Measurements from ENCODE around the gene PPM1L. TPM values are rescaled to one million over a fixed set of nuclear protein-coding genes. Genes with fewer than 3 reads are reported as not detected.

PPM1L gene
- total RNA-seq, 1 experiment from 2014 or later = 7.3 TPM

DNA sequence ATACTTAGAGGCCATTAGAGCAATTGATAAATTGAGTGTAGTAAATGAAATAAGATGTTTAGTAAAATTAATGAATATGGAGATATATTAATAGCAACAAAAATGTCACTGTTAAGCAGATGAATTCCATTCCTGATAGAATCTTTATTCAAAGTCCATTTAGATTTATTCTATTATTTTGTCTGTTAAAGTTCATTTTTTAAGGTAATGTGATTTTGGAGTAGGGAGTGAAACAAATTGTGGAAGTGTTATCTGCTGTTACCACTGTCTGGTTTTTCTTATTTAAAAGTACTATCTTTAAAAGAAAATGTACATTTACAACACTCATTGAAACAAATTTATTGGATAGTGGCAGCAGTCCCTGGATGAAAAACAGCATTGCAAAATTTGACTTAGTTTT lies 70.4 kb downstream of the PPM1L start:
- no peak overlapping the region for H3K27ac Mint-ChIP-seq
- H3K79me1 ChIP-seq (ENCODE audit: insufficient read depth, low read depth, low read length, poor library complexity, severe bottlenecking) = no peaks in the 10 kb centered on the region
- H3K36me3 Mint-ChIP-seq (ENCODE audit: insufficient read depth in 1 of 3, low read depth in 3 of 3) = no peaks in the 10 kb centered on the region
- no peaks in the 10 kb centered on the region for H3K27me3 Mint-ChIP-seq (ENCODE audit: low read depth)
- H3K4me1 ChIP-seq (ENCODE audit: insufficient read depth, low read length) = no peaks in the 10 kb centered on the region; the same call in 1 of the 2 replicates
- H3K14ac ChIP-seq (ENCODE audit: insufficient read depth, low read length) = no peak overlapping the region
- H4K5ac ChIP-seq (ENCODE audit: insufficient read length, low read depth, low read length) = no peak overlapping the region
- H2BK5ac ChIP-seq (ENCODE audit: insufficient read length, low read length) = no peak overlapping the region
- no peak overlapping the region for H4K8ac ChIP-seq (replicated peaks; ENCODE audit: insufficient read length, low read depth, low read length)
- no peak overlapping the region for H4K91ac ChIP-seq (ENCODE audit: insufficient read length, low read depth, low read length)
- H3K27ac ChIP-seq (ENCODE audit: insufficient read length, low read depth, low read length) = no peak overlapping the region
- no peaks in the 10 kb centered on the region for H3K27me3 ChIP-seq (ENCODE audit: insufficient read depth, low read length)
- H2AFZ ChIP-seq (ENCODE audit: low read length) = no peak overlapping the region
- H4K20me1 ChIP-seq (ENCODE audit: control insufficient read depth, insufficient read depth, insufficient read length) = no peaks in the 10 kb centered on the region
- no peaks in the 10 kb centered on the region for H3K79me2 ChIP-seq (ENCODE audit: insufficient read depth, low read length)
- H3K4me1 Mint-ChIP-seq = peaks cover 6 to 27% of the 10 kb centered on the region in 2 experiments
- DNase-seq = no peak
- no peak overlapping the region for H3T11ph ChIP-seq (ENCODE audit: low read length)
- H2BK12ac ChIP-seq (ENCODE audit: insufficient read length, low read depth, low read length) = no peak overlapping the region
- no peaks in the 10 kb centered on the region for H3K9me3 ChIP-seq (ENCODE audit: control insufficient read depth, low read depth, low read length)
- H2AK5ac ChIP-seq (ENCODE audit: insufficient read length, low read length) = no peak overlapping the region
- no peak overlapping the region for H2BK120ac ChIP-seq (ENCODE audit: low read depth, low read length, poor library complexity, severe bottlenecking)
- H2BK20ac ChIP-seq (ENCODE audit: low read depth, low read length, poor library complexity, severe bottlenecking) = no peak overlapping the region
- no peak overlapping the region for H3K4me3 Mint-ChIP-seq
- no peak overlapping the region for H3K4me2 ChIP-seq (ENCODE audit: insufficient read depth, insufficient read length, low read length)
- no peak overlapping the region for H3K4ac ChIP-seq (ENCODE audit: low read depth, low read length)
- H3K9me3 Mint-ChIP-seq = no peaks in the 10 kb centered on the region
- no peak overlapping the region for H3K56ac ChIP-seq (ENCODE audit: insufficient read length, low read depth, low read length)
- TF ChIP-seq, protein P1, sequence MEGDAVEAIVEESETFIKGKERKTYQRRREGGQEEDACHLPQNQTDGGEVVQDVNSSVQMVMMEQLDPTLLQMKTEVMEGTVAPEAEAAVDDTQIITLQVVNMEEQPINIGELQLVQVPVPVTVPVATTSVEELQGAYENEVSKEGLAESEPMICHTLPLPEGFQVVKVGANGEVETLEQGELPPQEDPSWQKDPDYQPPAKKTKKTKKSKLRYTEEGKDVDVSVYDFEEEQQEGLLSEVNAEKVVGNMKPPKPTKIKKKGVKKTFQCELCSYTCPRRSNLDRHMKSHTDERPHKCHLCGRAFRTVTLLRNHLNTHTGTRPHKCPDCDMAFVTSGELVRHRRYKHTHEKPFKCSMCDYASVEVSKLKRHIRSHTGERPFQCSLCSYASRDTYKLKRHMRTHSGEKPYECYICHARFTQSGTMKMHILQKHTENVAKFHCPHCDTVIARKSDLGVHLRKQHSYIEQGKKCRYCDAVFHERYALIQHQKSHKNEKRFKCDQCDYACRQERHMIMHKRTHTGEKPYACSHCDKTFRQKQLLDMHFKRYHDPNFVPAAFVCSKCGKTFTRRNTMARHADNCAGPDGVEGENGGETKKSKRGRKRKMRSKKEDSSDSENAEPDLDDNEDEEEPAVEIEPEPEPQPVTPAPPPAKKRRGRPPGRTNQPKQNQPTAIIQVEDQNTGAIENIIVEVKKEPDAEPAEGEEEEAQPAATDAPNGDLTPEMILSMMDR (conservative IDR thresholded peaks at IDR 0.05) = no peak
- H3K9ac ChIP-seq (ENCODE audit: extremely low read depth, insufficient read length, low read length) = no peak overlapping the region
- H3K18ac ChIP-seq (ENCODE audit: insufficient read length, low read depth, low read length) = no peak overlapping the region
- H2BK15ac ChIP-seq (ENCODE audit: low read depth, low read length) = no peak overlapping the region
- H3K23ac ChIP-seq (ENCODE audit: insufficient read length, low read depth, low read length) = no peak overlapping the region
- no peaks in the 10 kb centered on the region for H3K23me2 ChIP-seq (ENCODE audit: insufficient read length, low read depth, low read length, poor library complexity, severe bottlenecking)
